Testis (tissue), 3 donors: ENCODE results near the gene C1orf50. TPM values are rescaled to one million over a fixed set of nuclear protein-coding genes. Genes with fewer than 3 reads are reported as not detected.

ENCODE experiments used
- DNase-seq: peaks from one replicate; pipeline ENCODE4 v3.0.0-alpha.2; 2019
- H3K27ac ChIP-seq, 2 donors: fragments of 200-600 bp; sonication (generic); one replicate each; pipeline ENCODE4 v1.5.1; 2019
- H3K27me3 ChIP-seq: fragments of 200-600 bp; sonication (generic); one replicate; pipeline ENCODE4 v1.5.1; 2019
- H3K36me3 ChIP-seq: fragments of 200-600 bp; sonication (generic); one replicate; pipeline ENCODE4 v1.5.1; 2017; ENCODE audit warnings: low read depth; ENCODE audit errors: missing control alignments
- H3K4me1 ChIP-seq: fragments of 200-600 bp; sonication (generic); one replicate; pipeline ENCODE4 v1.5.1; 2019
- H3K4me3 ChIP-seq, 2 donors: fragments of 200-600 bp; sonication (generic); one replicate each; pipeline ENCODE4 v1.5.1; 2017 to 2019
- H3K9me3 ChIP-seq: fragments of 200-600 bp; sonication (generic); one replicate; pipeline ENCODE4 v1.5.1; 2017
- CTCF ChIP-seq, 3 experiments: fragments of 450-650 bp in 2 of 3; fragments of 200-600 bp in 1 of 3; sonication (generic) in 1 of 3; IDR thresholded peaks; one replicate each; pipeline ENCODE4 v1.5.1; 2016 to 2019; ENCODE audit warnings: antibody characterized with exemption in 3 of 3, mild to moderate bottlenecking in 2 of 3, moderate library complexity in 1 of 3
- POLR2A ChIP-seq: fragments of 450-650 bp; IDR thresholded peaks from one replicate; pipeline ENCODE4 v1.6.1; 2017; ENCODE audit warnings: antibody characterized with exemption, mild to moderate bottlenecking, moderate library complexity
- WGBS, 2 donors: methylation state at CpG; one replicate each; pipeline ENCODE4 v1.1.5; 2018; 5-methylcytosine and 5-hydroxymethylcytosine counted together
- intact Hi-C: fragments of 100-400 bp; cut with DNase I; formaldehyde crosslinking; loops from one replicate; pipeline ENCODE4 v1.15.1; 2023; ENCODE audit warnings: low total_unique reads
- polyA plus RNA-seq: library from polyadenylated mRNA; stranded (reverse); fragments of 350-450 nt; fragmentation: Illumina TruSeq; extraction: RNeasy Lipid Tissue Mini Kit (QIAGEN cat#74804); gene quantifications from one replicate; pipeline ENCODE4 v1.2.3, GENCODE V29; 2014; ENCODE audit warnings: low read depth, low replicate concordance; ENCODE audit not compliant: insufficient read depth
- total RNA-seq, 2 donors: library from RNA; depleted of rRNA; stranded (reverse); fragments of >200 nt; gene quantifications; one replicate each; pipeline ENCODE4 v1.2.3, GENCODE V29; 2016

Gene C1orf50
- total and polyA plus RNA-seq, 3 donors from 2014 or later, result 9.4 to 21.8 (median 10.2) TPM

- intact Hi-C loops, result no loop called here
- Histone ChIP-seq H3K4me3 (peak overlapping the region; percentile 63 to 77), H3K9me3 (no peaks in the 10 kb centered on the region), H3K27me3 (no peaks in the 10 kb centered on the region), H3K36me3 (no peaks in the 10 kb centered on the region), H3K4me1 (peaks cover 9% of the 10 kb centered on the region), H3K27ac (peak overlapping the region; percentile 89 to 97)
- TF ChIP-seq POLR2A, result no peak
- TF ChIP-seq CTCF (IDR thresholded peaks at IDR 0.05), result no peak
- 16 to 19% methylated on average over 7 of the region's 7 CpGs for WGBS, 2 donors
- DNase-seq, result no peak
Observed at GRCh38 chr1:42815941-42816584, 49.0 kb downstream of the C1orf50 start.

GRCh38 chr1:42816585-42817439 lies 49.8 kb downstream of the C1orf50 start, which contains the start of the genes ERMAP and SVBP:
TSS of gene ERMAP (plus strand) at chr1:42817122. CDS start at chr1:42830449, 13,327 bp downstream.
TSS of gene SVBP (minus strand) at chr1:42817397. CDS start at chr1:42816544, 853 bp downstream.
- Histone ChIP-seq H3K27me3 (no peaks in the 10 kb centered on the region), H3K27ac (peak within 1 kb of the TSS; percentile 89 to 97), H3K4me3 (peak within 1 kb of the TSS; percentile 63 to 77), H3K36me3 (no peaks in the 10 kb centered on the region), H3K9me3 (no peaks in the 10 kb centered on the region), H3K4me1 (peaks cover 9% of the 10 kb centered on the region)
- DNase-seq, result peak; percentile 95
- intact Hi-C loops, result no loop called here
- no peak for TF ChIP-seq CTCF (IDR thresholded peaks at IDR 0.05)
- no peak for TF ChIP-seq POLR2A
- WGBS, 2 donors, result 1% methylated on average over 14 to 35 of the region's 66 CpGs

GRCh38 chr1:42817440-42817767 lies 50.4 kb downstream of the C1orf50 start:
- DNase-seq, result no peak
- Histone ChIP-seq H3K27ac (peak overlapping the region in 1 of 2 donors; percentile 97), H3K36me3 (no peaks in the 10 kb centered on the region), H3K4me3 (peak overlapping the region; percentile 63 to 77), H3K9me3 (no peaks in the 10 kb centered on the region), H3K4me1 (peaks cover 9% of the 10 kb centered on the region), H3K27me3 (no peaks in the 10 kb centered on the region)
- intact Hi-C loops, result no loop called here
- no peak for TF ChIP-seq POLR2A
- no peak for TF ChIP-seq CTCF (IDR thresholded peaks at IDR 0.05)
- 0% methylated on average over 8 to 11 of the region's 13 CpGs for WGBS, 2 donors

- peaks cover 9% of the 10 kb centered on the region for H3K4me1 ChIP-seq
- H3K4me3 ChIP-seq, result no peak overlapping the region
- WGBS, 2 donors, result 72 to 83% methylated on average over 3 of the region's 3 CpGs
- no peaks in the 10 kb centered on the region for H3K27me3 ChIP-seq
- no peak overlapping the region for H3K27ac ChIP-seq
- TF ChIP-seq CTCF (IDR thresholded peaks at IDR 0.05) (no peak), POLR2A (peak; percentile 18)
- DNase-seq, result no peak
- no peaks in the 10 kb centered on the region for H3K36me3 ChIP-seq
- intact Hi-C loops, result no loop called here
- H3K9me3 ChIP-seq, result no peaks in the 10 kb centered on the region
Observed at GRCh38 chr1:42817976-42818375, 50.9 kb downstream of the C1orf50 start.
